GM18526 (cell line): Measurements from ENCODE around the gene CEP63.

Source experiments
- POLR2A ChIP-seq: IDR thresholded peaks from 3 replicates; pipeline ENCODE4 v1.6.1; 2011; ENCODE audit not compliant: insufficient read length; ENCODE audit errors: extremely low read depth

Gene CEP63

GRCh38 chr3:134526319-134526718 is 40.5 kb downstream of the CEP63 start:
- TF ChIP-seq POLR2A = no peak

- TF ChIP-seq POLR2A = no peak
Measured at GRCh38 chr3:134527037-134527436, 41.2 kb downstream of the CEP63 start.

GRCh38 chr3:134527538-134528186 is 41.8 kb downstream of the CEP63 start:
- TF ChIP-seq POLR2A = no peak

- no peak for TF ChIP-seq POLR2A
Measured at GRCh38 chr3:134533493-134533892, 47.6 kb downstream of the CEP63 start.

GRCh38 chr3:134535186-134535970 is 49.5 kb downstream of the CEP63 start:
- TF ChIP-seq POLR2A = no peak

GRCh38 chr3:134536781-134537180 is 50.9 kb downstream of the CEP63 start:
- TF ChIP-seq POLR2A = no peak

- TF ChIP-seq POLR2A = no peak
Measured at GRCh38 chr3:134542287-134542958, 56.6 kb downstream of the CEP63 start.

- no peak for TF ChIP-seq POLR2A
Measured at GRCh38 chr3:134543113-134543512, 57.3 kb downstream of the CEP63 start.

GRCh38 chr3:134544316-134544715 is 58.5 kb downstream of the CEP63 start:
- no peak for TF ChIP-seq POLR2A

GRCh38 chr3:134545818-134546217 is 60.0 kb downstream of the CEP63 start:
- no peak for TF ChIP-seq POLR2A

- no peak for TF ChIP-seq POLR2A
Measured at GRCh38 chr3:134552784-134553183, 66.9 kb downstream of the CEP63 start.

GRCh38 chr3:134559591-134559990 is 73.7 kb downstream of the CEP63 start:
- TF ChIP-seq POLR2A = no peak

GRCh38 chr3:134562055-134562454 is 76.2 kb downstream of the CEP63 start:
- TF ChIP-seq POLR2A = no peak

GRCh38 chr3:134563601-134564000 is 77.7 kb downstream of the CEP63 start:
- TF ChIP-seq POLR2A = no peak

GRCh38 chr3:134564991-134565390 is 79.1 kb downstream of the CEP63 start:
- no peak for TF ChIP-seq POLR2A

GRCh38 chr3:134567605-134568004 is 81.7 kb downstream of the CEP63 start:
- TF ChIP-seq POLR2A = no peak
